Right lobe of liver (tissue), 4 donors: ENCODE results near the gene XAGE1A.
"Not testable (repeated sequence)": the region's sequence is repeated elsewhere in the genome, so short reads cannot be mapped to it uniquely, and the experiment has no call there.

ENCODE experiments used
- CTCF ChIP-seq, 4 donors: fragments of 200-600 bp in 3 of 4; fragments of 450-650 bp in 1 of 4; IDR thresholded peaks; one replicate each; pipeline versions ENCODE4 v1.5.1 to v1.8.0; 2016 to 2022; ENCODE audit warnings: antibody characterized with exemption in 4 of 4, mild to moderate bottlenecking in 2 of 4
- POLR2A ChIP-seq: fragments of 450-650 bp; IDR thresholded peaks from one replicate; pipeline ENCODE4 v1.6.1; 2017; ENCODE audit warnings: antibody characterized with exemption, mild to moderate bottlenecking
- donor health status: DM: no; HTN: no; CAD: no.
- donor health status: DM: no; HTN: no; CAD: no.
- donor health status: DM: no; HTN: yes; CAD: no.

GRCh38 chrX:52541051-52541450 lies 45.4 kb downstream of the XAGE1A start:
- TF ChIP-seq CTCF (IDR thresholded peaks at IDR 0.05); POLR2A: not testable (repeated sequence)
